CD4-positive, alpha-beta T cell (primary cell): ENCODE measurements around the gene DNAH1. TPM values are rescaled to one million over a fixed set of nuclear protein-coding genes. Genes with fewer than 3 reads are reported as not detected.

Experiments
- ATAC-seq: fragments of 200-7000 bp; cut with Tn5 transposase; one replicate; pipeline ENCODE4 v1.10.0; 2022; ENCODE audit warnings: mild to moderate bottlenecking; ENCODE audit not compliant: poor library complexity
- CTCF ChIA-PET: fragments of 350-600 bp; sonication (Branson Sonifier 250); formaldehyde crosslinking; loops from one replicate; lab custom pipeline; 2021; ENCODE audit warnings: antibody characterized with exemption, inconsistent platforms; lab: Charles Lee
- POLR2A ChIA-PET: fragments of 350-600 bp; sonication (Branson Sonifier 250); formaldehyde crosslinking; loops from one replicate; lab custom pipeline; 2021; ENCODE audit warnings: antibody characterized with exemption, inconsistent platforms; lab: Charles Lee
- DNase-seq, 14 experiments: peaks; one replicate each; pipeline ENCODE4 v3.0.0-alpha.2; 2013 to 2020; ENCODE audit warnings: mixed read lengths in 2 of 14
- H3K27ac ChIP-seq, 2 donors: one replicate each; pipeline versions ENCODE4 v1.5.1 to v1.7.0; 2013; ENCODE audit warnings: low read length in 2 of 2, low read depth in 1 of 2, mild to moderate bottlenecking in 1 of 2
- H3K27me3 ChIP-seq, 2 experiments: 1 replicate in 1 of 2; 2 replicates in 1 of 2; pipeline versions ENCODE4 v1.6.1 to v1.7.0; 2013; ENCODE audit warnings: low read length in 2 of 2, control low read depth in 1 of 2, mild to moderate bottlenecking in 1 of 2, moderate library complexity in 1 of 2; ENCODE audit not compliant: insufficient read depth in 2 of 2, control insufficient read depth in 1 of 2
- H3K36me3 ChIP-seq: one replicate; pipeline ENCODE4 v1.6.1; 2013; ENCODE audit warnings: low read length, control low read depth; ENCODE audit not compliant: insufficient read depth
- H3K4me1 ChIP-seq: one replicate; pipeline ENCODE4 v1.6.1; 2013; ENCODE audit warnings: low read length, control low read depth; ENCODE audit not compliant: insufficient read depth
- H3K4me3 ChIP-seq: one replicate; pipeline ENCODE4 v1.5.1; 2013; ENCODE audit warnings: mild to moderate bottlenecking, low read length, moderate library complexity
- H3K9me3 ChIP-seq, 2 experiments: 1 replicate in 1 of 2; 2 replicates in 1 of 2; pipeline versions ENCODE4 v1.6.1 to v1.7.0; 2013; ENCODE audit warnings: low read length in 2 of 2, mild to moderate bottlenecking in 2 of 2, control low read depth in 1 of 2, moderate library complexity in 1 of 2; ENCODE audit not compliant: control insufficient read depth in 1 of 2, insufficient read depth in 1 of 2
- H3K27ac Mint-ChIP-seq: one replicate; pipeline ENCODE4 v1.8.0; 2020; ENCODE audit warnings: mixed read lengths
- H3K27me3 Mint-ChIP-seq: one replicate; pipeline ENCODE4 v1.8.0; 2021; ENCODE audit warnings: mixed read lengths
- H3K36me3 Mint-ChIP-seq: one replicate; pipeline ENCODE4 v1.8.0; 2021; ENCODE audit warnings: low read depth, mixed read lengths
- H3K4me1 Mint-ChIP-seq: one replicate; pipeline ENCODE4 v1.8.0; 2021; ENCODE audit warnings: low read depth, mixed read lengths
- H3K4me3 Mint-ChIP-seq: one replicate; pipeline ENCODE4 v1.8.0; 2020; ENCODE audit warnings: mild to moderate bottlenecking, mixed read lengths
- H3K9me3 Mint-ChIP-seq: one replicate; pipeline ENCODE4 v1.8.0; 2020; ENCODE audit warnings: mixed read lengths
- CTCF ChIP-seq: fragments of 200-600 bp; IDR thresholded peaks from one replicate; pipeline ENCODE4 v1.8.0; 2022; ENCODE audit warnings: antibody characterized with exemption, mild to moderate bottlenecking
- intact Hi-C, 2 experiments: fragments of 100-400 bp; cut with DNase I in 1 of 2; cut with micrococcal nuclease in 1 of 2; formaldehyde crosslinking; loops; one replicate each; pipeline versions ENCODE4 v1.15.1 to v1.9.0; 2023 to 2025; cut with DNase I, micrococcal nuclease
- total RNA-seq, 174 experiments: library from RNA in 2 of 174; stranded (reverse) in 2 of 174; gene quantifications; one replicate each; pipeline ENCODE4 v1.2.3 and lab custom pipeline; 2021 to 2026

Gene DNAH1
- total RNA-seq, 2 experiments from 2014 or later, result 49.7 to 50.7 TPM

- TF ChIP-seq CTCF, result no peak
- ChIA-PET CTCF (no interaction called here), POLR2A (no interaction called here)
- H3K27ac ChIP-seq, result no peak overlapping the region
- Mint-ChIP-seq H3K27ac (no peak overlapping the region), H3K9me3 (no peaks in the 10 kb centered on the region), H3K4me1 (no peaks in the 10 kb centered on the region), H3K27me3 (no peaks in the 10 kb centered on the region), H3K4me3 (no peak overlapping the region), H3K36me3 (peaks cover 87% of the 10 kb centered on the region)
- intact Hi-C loops, result no loop called here
- no peaks in the 10 kb centered on the region for H3K9me3 ChIP-seq
- H3K4me3 ChIP-seq, result no peak overlapping the region
- DNase-seq (no peak), ATAC-seq (no peak)
- peaks cover 70% of the 10 kb centered on the region for H3K36me3 ChIP-seq
- H3K27me3 ChIP-seq, result no peaks in the 10 kb centered on the region
- H3K4me1 ChIP-seq, result no peaks in the 10 kb centered on the region
These were observed 84.9 kb downstream of the DNAH1 start for GRCh38 chr3:52401021-52401420.

GRCh38 chr3:52401551-52401950 lies 85.4 kb downstream of the DNAH1 start:
- H3K4me3 Mint-ChIP-seq, result no peak overlapping the region
- H3K9me3 Mint-ChIP-seq, result no peaks in the 10 kb centered on the region
- Histone ChIP-seq H3K36me3 (peaks cover 75% of the 10 kb centered on the region), H3K9me3 (no peaks in the 10 kb centered on the region), H3K27ac (no peak overlapping the region), H3K4me1 (peaks cover 5% of the 10 kb centered on the region), H3K27me3 (no peaks in the 10 kb centered on the region), H3K4me3 (no peak overlapping the region)
- H3K27ac Mint-ChIP-seq, result no peak overlapping the region
- no peaks in the 10 kb centered on the region for H3K4me1 Mint-ChIP-seq
- ATAC-seq, result no peak
- ChIA-PET POLR2A (no interaction called here), CTCF (no interaction called here)
- H3K27me3 Mint-ChIP-seq, result no peaks in the 10 kb centered on the region
- intact Hi-C loops, result no loop called here
- DNase-seq, result no peak
- H3K36me3 Mint-ChIP-seq, result peaks cover 91% of the 10 kb centered on the region
- TF ChIP-seq CTCF, result no peak

DNA sequence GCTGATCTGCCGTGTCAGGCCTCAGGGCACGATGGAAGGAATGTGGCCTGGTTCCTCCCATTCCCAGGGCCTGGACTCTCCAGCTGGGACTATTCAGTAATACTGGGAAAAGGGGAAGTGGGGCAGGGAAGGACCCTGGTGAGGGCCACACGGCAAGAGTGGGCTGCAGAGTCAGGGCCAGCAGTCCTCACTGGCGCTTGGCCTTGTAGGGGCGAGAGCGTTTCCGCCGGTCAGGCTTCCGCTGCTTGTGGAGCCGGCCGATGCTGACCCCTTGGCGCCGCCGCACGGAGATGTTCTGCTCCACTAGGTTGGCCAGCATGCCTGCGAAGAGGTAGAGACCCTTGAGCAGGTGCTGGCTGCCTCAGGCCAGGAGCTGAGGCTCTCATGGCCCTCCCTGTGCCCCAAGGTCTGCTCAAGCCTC lies 86.0 kb downstream of the DNAH1 start:
- TF ChIP-seq CTCF, result no peak
- Mint-ChIP-seq H3K27ac (no peak overlapping the region), H3K9me3 (no peaks in the 10 kb centered on the region), H3K4me1 (no peaks in the 10 kb centered on the region), H3K4me3 (no peak overlapping the region), H3K36me3 (peaks cover 94% of the 10 kb centered on the region), H3K27me3 (no peaks in the 10 kb centered on the region)
- ChIA-PET CTCF (no interaction called here), POLR2A (no interaction called here)
- H3K27ac ChIP-seq, result no peak overlapping the region
- H3K9me3 ChIP-seq, result no peaks in the 10 kb centered on the region
- DNase-seq, result no peak
- no peak overlapping the region for H3K4me3 ChIP-seq
- no peaks in the 10 kb centered on the region for H3K27me3 ChIP-seq
- H3K36me3 ChIP-seq, result peaks cover 81% of the 10 kb centered on the region
- peaks cover 10% of the 10 kb centered on the region for H3K4me1 ChIP-seq
- ATAC-seq, result no peak
- intact Hi-C loops, result no loop called here
